AG10803 (cell line): Measurements from ENCODE around the gene PRR5L.
"Not testable (repeated sequence)": the region's sequence is repeated elsewhere in the genome, so short reads cannot be mapped to it uniquely, and the experiment has no call there.

Experiments
- DNase-seq: peaks from one replicate; pipeline ENCODE4 v3.0.0; 2010; ENCODE audit warnings: low read depth
- H3K4me3 ChIP-seq: 2 replicates; pipeline ENCODE4 v1.5.1; 2011; ENCODE audit warnings: mild to moderate bottlenecking, low read length, control low read depth
- TF ChIP-seq, protein P1 (sequence below): conservative IDR thresholded peaks from 2 replicates; pipeline ENCODE4 v1.5.1; 2011; ENCODE audit warnings: mild to moderate bottlenecking, low read length, control low read depth, inconsistent platforms

Gene PRR5L

DNA sequence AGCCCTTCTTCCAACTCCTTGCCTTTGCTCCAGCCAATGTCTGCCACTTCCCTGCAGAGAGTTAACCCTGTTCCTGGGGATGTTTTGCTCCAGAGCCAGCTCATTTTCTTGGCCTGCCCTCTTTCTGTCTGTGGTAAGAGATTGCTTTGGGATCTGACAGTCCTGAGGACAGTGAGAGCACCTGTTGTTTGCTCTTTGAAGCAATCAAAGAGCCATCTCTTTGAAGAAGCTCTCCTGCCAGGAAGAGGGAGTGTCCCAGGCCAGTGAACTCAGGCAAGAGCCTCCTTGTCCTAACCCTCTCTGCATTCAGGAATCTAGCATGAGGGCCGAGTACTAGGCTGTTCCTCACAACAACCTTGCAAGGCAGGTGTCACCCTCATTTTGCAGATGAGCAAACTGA, 171.8 kb downstream of the PRR5L start:
- TF ChIP-seq, protein P1, sequence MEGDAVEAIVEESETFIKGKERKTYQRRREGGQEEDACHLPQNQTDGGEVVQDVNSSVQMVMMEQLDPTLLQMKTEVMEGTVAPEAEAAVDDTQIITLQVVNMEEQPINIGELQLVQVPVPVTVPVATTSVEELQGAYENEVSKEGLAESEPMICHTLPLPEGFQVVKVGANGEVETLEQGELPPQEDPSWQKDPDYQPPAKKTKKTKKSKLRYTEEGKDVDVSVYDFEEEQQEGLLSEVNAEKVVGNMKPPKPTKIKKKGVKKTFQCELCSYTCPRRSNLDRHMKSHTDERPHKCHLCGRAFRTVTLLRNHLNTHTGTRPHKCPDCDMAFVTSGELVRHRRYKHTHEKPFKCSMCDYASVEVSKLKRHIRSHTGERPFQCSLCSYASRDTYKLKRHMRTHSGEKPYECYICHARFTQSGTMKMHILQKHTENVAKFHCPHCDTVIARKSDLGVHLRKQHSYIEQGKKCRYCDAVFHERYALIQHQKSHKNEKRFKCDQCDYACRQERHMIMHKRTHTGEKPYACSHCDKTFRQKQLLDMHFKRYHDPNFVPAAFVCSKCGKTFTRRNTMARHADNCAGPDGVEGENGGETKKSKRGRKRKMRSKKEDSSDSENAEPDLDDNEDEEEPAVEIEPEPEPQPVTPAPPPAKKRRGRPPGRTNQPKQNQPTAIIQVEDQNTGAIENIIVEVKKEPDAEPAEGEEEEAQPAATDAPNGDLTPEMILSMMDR, result no peak
- no peak for DNase-seq
- H3K4me3 ChIP-seq, result no peak overlapping the region

DNA sequence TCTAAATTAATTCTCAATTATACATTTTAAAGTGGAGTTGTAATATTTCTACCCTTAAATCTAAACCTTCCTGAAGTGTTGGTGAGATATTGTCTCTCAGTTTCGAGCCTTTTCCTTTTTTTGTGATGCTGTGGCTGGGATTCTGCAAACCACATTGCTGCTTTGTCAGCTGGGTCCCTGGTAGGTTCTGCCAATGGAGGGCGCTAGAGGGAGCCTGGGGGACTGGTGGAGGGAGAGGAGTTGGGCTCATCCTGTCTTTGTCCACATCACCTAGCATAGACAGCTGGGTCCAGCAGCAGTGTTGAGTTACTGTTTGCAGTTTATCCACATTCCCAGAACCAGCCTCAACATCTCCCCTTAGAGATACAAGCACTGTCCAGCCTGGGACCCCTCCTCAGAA, 173.0 kb downstream of the PRR5L start:
- no peak for DNase-seq
- TF ChIP-seq, protein P1, result peak; percentile 50
- H3K4me3 ChIP-seq, result no peak overlapping the region

DNA sequence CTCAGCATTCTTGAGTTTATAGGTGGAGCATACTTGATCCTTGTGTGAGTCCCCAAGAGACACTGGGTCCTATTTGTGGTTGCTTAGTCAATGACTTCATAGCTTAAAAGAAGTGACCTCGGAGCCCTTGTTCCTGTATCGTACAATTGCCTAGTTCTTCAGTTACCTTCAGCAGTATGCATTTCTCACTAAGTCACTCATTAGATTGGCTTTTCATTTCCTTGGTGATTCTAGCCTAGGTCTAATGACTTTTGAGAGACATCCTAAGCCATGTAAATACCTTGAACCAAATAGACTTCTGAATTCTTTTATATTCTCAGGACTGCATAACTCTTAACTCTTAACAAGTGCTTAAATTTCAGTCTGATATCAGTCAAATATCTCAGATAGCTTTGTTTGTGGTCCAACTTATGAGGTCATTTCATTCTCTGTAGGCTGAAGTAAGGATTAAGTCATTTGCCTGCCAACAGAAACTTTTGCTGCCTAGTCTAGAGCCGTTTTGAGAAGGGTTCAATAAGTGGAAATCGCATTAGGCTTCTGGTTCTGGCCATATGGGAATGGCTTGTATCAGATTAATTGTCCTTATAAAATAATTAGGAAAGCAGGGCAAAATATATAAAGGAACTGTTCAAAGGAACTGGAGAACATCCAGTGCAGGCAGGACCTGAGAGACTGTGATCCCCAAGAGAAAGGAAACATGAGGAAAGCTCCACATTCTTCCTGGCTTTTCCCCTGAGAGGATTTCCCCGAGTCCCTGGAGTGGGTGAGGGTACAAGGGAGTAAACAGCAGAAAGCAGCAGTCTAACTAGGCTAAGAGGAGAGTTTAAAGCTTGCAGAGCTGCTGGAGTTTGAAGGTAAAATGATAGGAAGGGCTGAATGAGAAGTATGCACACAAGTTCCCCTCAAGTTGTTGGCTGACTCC, 174.1 kb downstream of the PRR5L start:
- TF ChIP-seq, protein P1, result no peak
- H3K4me3 ChIP-seq, result no peak overlapping the region
- DNase-seq, result peak; percentile 52

GRCh38 chr11:36471577-36471976, 175.5 kb downstream of the PRR5L start:
- no peak overlapping the region for H3K4me3 ChIP-seq
- no peak for DNase-seq
- TF ChIP-seq, protein P1, result no peak

GRCh38 chr11:36475192-36475591, 179.1 kb downstream of the PRR5L start:
- TF ChIP-seq, protein P1, result no peak
- no peak overlapping the region for H3K4me3 ChIP-seq
- peak; percentile 36 for DNase-seq

DNA sequence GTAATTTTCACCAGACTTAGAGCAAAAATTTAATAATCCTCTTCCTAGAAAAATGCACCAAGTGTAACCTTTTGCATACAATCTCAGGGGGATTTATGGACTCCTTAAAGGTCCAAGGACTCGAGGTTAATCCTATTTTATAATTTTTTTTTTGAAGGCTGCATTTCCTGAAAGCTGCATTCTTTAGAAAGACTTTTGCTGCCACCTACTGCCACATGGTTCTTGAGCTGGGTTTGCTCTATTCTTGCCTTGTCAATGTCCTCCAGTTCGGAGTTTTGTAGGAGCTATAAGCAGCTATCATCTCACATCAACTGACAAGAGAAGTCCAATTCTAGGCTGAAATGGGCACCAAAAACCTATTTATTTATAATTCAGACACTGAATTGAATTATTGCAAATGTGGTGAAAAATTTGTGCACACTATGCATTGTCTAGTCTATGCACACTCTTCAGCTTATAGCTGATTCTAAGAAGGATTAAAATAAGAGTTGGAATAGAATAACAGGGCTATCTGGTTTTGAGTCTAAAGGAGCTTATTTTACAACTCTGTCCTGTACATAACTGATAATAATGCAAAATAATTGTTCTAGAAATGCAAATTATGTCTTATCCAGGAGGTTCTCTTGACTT, 182.7 kb downstream of the PRR5L start:
- peak; percentile 62 for DNase-seq
- TF ChIP-seq, protein P1, result peak; percentile 87
- no peak overlapping the region for H3K4me3 ChIP-seq

DNA sequence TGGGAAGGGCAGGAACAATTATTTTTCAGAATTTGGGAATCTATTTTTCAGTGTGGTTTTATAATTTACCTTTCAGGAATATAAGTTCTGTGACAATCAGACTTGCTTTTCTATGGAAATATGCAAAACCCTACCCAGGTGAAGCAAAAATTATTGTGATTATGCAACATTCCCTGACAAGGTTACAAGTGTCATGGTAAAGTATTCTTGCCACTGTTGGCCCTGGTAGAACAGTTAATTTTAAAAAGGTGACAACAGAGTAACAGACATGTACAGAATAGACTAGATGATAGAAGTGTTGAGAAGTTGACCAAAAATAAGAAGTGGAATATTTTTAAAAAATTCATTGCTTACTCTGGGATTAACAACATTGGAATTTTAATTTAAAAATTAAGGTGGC, 184.7 kb downstream of the PRR5L start:
- DNase-seq, result no peak
- TF ChIP-seq, protein P1, result no peak
- H3K4me3 ChIP-seq, result no peak overlapping the region

DNA sequence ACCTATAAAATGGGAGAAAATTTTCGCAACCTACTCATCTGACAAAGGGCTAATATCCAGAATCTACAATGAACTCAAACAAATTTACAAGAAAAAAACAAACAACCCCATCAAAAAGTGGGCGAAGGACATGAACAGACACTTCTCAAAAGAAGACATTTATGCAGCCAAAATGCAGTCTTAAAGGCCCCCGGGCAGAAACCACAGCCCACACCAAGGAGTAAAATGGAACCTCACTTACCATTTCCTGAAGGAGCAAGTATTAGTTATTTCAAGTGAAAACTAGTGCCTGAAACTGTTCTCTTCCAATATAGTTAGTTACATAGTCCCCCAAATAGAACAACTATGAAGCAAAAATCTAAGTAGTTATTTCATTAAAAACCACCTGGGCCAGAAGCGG, 187.0 kb downstream of the PRR5L start:
- not testable (repeated sequence) for DNase-seq

More for the DNA sequence above, 187.0 kb downstream of the PRR5L start:
- not testable (repeated sequence) for H3K4me3 ChIP-seq
